ENCODE data around the gene SH2B2.
"Not testable (repeated sequence)": the region's sequence is repeated elsewhere in the genome, so short reads cannot be mapped to it uniquely, and the experiment has no call there.

The SH2B2 gene

DNA sequence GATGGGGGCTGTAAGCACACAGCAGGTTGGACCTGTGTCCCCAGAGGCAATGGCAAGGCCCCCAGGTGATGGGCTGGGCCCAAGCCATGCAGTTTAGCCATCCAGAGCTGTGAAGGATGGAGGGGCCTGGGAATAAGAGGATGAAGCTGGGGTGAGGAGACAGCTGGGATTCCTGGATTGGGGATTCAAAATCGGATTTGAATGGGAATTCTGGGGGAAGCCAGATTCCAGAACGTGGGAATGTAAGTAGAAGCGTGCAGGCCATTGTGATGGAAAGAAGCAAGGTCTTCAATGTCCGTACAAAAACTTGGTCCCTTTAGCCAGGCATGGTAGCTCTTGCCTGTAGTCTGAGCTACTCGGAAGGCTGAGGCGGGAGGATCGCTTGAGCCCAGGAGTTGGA lies 9.8 kb downstream of the SH2B2 start:
- DNase-seq, result no peak
- WGBS, result 90% methylated on average over 7 of the region's 7 CpGs
- Histone ChIP-seq H3K14ac (ENCODE audit: low read length in 2 of 2) (no peak overlapping the region), H3K4ac (ENCODE audit: low read depth in 1 of 2, low read length in 2 of 2) (no peak overlapping the region), H3K9me3 (ENCODE audit: control insufficient read depth, low read length) (no peaks in the 10 kb centered on the region), H2BK5ac (ENCODE audit: low read depth, low read length, poor library complexity, severe bottlenecking) (no peak overlapping the region), H2BK12ac (ENCODE audit: low read length in 2 of 2) (no peak overlapping the region), H3K79me1 (replicated peaks; ENCODE audit: low read length, poor library complexity, severe bottlenecking) (peaks cover 9% of the 10 kb centered on the region), H3K4me1 (ENCODE audit: control insufficient read depth, insufficient read depth, low read depth, low read length) (peaks cover 10% of the 10 kb centered on the region), H3K9ac (ENCODE audit: low read length) (no peak overlapping the region), H3K4me2 (ENCODE audit: low read length, poor library complexity, severe bottlenecking) (no peak overlapping the region), H3K18ac (ENCODE audit: low read depth in 1 of 2, low read length in 2 of 2) (no peak overlapping the region), H2AFZ (ENCODE audit: low read depth, low read length) (no peak overlapping the region), H3K27ac (ENCODE audit: low read length, poor library complexity, severe bottlenecking) (no peak overlapping the region), H3K4me3 (ENCODE audit: insufficient read depth in 1 of 2, low read depth in 1 of 2, low read length in 2 of 2) (no peak overlapping the region), H2BK15ac (ENCODE audit: low read depth, poor library complexity, severe bottlenecking) (no peak overlapping the region), H2AK5ac (ENCODE audit: low read length, severe bottlenecking) (no peak overlapping the region), H3K23ac (ENCODE audit: low read length in 2 of 2) (no peak overlapping the region), H4K8ac (ENCODE audit: low read length) (no peak overlapping the region), H3K36me3 (ENCODE audit: control insufficient read depth in 1 of 2, insufficient read depth in 2 of 2, low read depth in 1 of 2, low read length in 2 of 2) (peaks cover 0 to 17% of the 10 kb centered on the region in 2 experiments), H4K91ac (ENCODE audit: low read length) (no peak overlapping the region), H3K27me3 (ENCODE audit: control insufficient read depth in 1 of 2, insufficient read depth in 1 of 2, low read length in 2 of 2) (peaks cover 13 to 80% of the 10 kb centered on the region in 2 experiments), H2BK120ac (ENCODE audit: low read depth, low read length) (no peak overlapping the region)

DNA sequence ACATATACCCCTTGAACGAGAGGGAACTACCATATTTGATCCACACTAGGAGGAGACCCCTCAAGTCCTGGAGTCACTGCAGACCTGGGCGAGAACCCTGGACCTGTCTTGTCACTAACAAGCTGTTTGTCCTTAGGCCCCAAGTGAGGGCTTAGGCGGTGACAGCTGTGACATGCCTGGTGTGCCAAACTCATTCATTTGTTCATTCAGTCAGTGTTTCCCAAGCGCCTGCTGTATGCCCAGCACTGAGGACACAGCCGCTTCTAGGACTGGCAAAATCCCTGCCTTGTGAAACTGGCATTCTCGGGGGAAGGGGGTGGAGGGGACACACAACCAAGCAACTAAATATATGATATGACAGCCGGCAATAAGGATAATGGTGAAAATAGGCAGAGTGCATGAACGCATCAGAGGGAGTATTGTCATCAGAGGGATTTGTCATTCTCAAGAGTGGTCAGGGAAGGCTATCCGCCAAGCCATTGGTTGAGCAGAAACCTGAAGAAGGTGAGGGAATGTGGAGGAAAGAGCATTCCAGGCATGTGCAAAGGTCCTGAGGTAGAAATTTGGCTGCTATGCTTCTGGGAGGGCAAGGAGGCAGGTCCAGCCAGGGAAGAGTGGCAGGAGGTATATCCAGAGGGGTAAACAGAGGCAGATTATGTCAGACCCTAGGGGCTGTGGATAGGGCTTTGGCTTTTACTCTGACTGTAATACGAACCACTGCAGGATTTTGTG lies 11.0 kb downstream of the SH2B2 start:
- peaks cover 15% of the 10 kb centered on the region for H3K4me1 ChIP-seq (ENCODE audit: control insufficient read depth, insufficient read depth, low read depth, low read length)
- H3K4me2 ChIP-seq (ENCODE audit: low read length, poor library complexity, severe bottlenecking), result no peak overlapping the region
- no peak overlapping the region for H2BK5ac ChIP-seq (ENCODE audit: low read depth, low read length, poor library complexity, severe bottlenecking)
- H2BK15ac ChIP-seq (ENCODE audit: low read depth, poor library complexity, severe bottlenecking), result no peak overlapping the region
- H3K79me1 ChIP-seq (replicated peaks; ENCODE audit: low read length, poor library complexity, severe bottlenecking), result peaks cover 7% of the 10 kb centered on the region
- no peak overlapping the region for H2BK12ac ChIP-seq (ENCODE audit: low read length in 2 of 2)
- no peak overlapping the region for H2AFZ ChIP-seq (ENCODE audit: low read depth, low read length)
- no peaks in the 10 kb centered on the region for H3K9me3 ChIP-seq (ENCODE audit: control insufficient read depth, low read length)
- no peak overlapping the region for H3K27ac ChIP-seq (ENCODE audit: low read length, poor library complexity, severe bottlenecking)
- no peak overlapping the region for H2AK5ac ChIP-seq (ENCODE audit: low read length, severe bottlenecking)
- H2BK120ac ChIP-seq (ENCODE audit: low read depth, low read length), result no peak overlapping the region
- 91% methylated on average over 10 of the region's 10 CpGs for WGBS
- H3K23ac ChIP-seq (ENCODE audit: low read length in 2 of 2), result peak overlapping the region in 1 of 2 experiments; percentile 9
- H3K4ac ChIP-seq (ENCODE audit: low read depth in 1 of 2, low read length in 2 of 2), result no peak overlapping the region
- H3K27me3 ChIP-seq (ENCODE audit: control insufficient read depth in 1 of 2, insufficient read depth in 1 of 2, low read length in 2 of 2), result peaks cover 9 to 76% of the 10 kb centered on the region in 2 experiments
- H3K9ac ChIP-seq (ENCODE audit: low read length), result no peak overlapping the region
- H3K4me3 ChIP-seq (ENCODE audit: insufficient read depth in 1 of 2, low read depth in 1 of 2, low read length in 2 of 2), result no peak overlapping the region
- no peak overlapping the region for H3K14ac ChIP-seq (ENCODE audit: low read length in 2 of 2)
- DNase-seq, result no peak
- no peak overlapping the region for H4K91ac ChIP-seq (ENCODE audit: low read length)
- no peak overlapping the region for H4K8ac ChIP-seq (ENCODE audit: low read length)
- no peak overlapping the region for H3K18ac ChIP-seq (ENCODE audit: low read depth in 1 of 2, low read length in 2 of 2)
- peaks cover 0 to 24% of the 10 kb centered on the region in 2 experiments for H3K36me3 ChIP-seq (ENCODE audit: control insufficient read depth in 1 of 2, insufficient read depth in 2 of 2, low read depth in 1 of 2, low read length in 2 of 2)

DNA sequence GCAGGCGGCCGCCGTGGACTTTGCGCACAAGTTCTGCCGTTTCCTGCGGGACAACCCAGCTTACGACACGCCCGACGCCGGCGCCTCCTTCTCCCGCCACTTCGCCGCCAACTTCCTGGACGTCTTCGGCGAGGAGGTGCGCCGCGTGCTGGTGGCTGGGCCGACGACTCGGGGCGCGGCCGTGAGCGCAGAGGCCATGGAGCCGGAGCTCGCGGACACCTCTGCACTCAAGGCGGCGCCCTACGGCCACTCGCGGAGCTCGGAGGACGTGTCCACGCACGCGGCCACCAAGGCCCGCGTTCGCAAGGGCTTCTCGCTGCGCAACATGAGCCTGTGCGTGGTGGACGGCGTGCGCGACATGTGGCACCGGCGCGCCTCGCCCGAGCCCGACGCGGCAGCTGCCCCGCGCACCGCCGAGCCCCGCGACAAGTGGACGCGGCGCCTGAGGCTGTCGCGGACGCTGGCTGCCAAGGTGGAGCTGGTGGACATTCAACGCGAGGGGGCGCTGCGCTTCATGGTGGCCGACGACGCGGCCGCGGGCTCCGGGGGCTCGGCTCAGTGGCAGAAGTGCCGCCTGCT lies 14.1 kb downstream of the SH2B2 start:
- WGBS, result 64% methylated on average over 84 of the region's 84 CpGs

DNA sequence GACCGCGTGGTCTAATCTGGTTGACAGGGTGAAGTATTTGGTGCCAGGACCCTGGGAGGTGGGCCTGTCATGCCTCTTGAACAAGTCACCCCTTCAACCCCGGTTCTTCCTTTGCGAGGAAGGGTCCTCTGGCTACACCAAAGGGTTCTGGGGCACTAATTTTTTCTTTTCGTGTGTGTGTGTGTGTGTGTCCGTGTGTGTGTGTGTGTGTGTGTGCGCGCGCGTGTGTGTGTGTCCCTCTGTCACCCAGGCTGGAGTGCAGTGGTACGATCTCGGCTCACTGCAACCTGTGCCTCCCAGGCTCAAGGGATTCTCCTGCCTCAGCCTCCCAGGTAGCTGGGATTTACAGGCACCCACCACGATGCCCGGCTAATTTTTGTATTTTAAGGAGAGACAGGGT lies 14.7 kb downstream of the SH2B2 start:
- Histone ChIP-seq H3K27me3 (ENCODE audit: control insufficient read depth in 1 of 2, insufficient read depth in 1 of 2, low read length in 2 of 2) (peaks cover 0 to 48% of the 10 kb centered on the region in 2 experiments), H3K4me1 (ENCODE audit: control insufficient read depth, insufficient read depth, low read depth, low read length) (peaks cover 23% of the 10 kb centered on the region), H3K36me3 (ENCODE audit: control insufficient read depth in 1 of 2, insufficient read depth in 2 of 2, low read depth in 1 of 2, low read length in 2 of 2) (peaks cover 0 to 20% of the 10 kb centered on the region in 2 experiments), H4K8ac (ENCODE audit: low read length) (peak overlapping the region; percentile 66)
- H2BK15ac ChIP-seq (ENCODE audit: low read depth, poor library complexity, severe bottlenecking); H3K4me3 ChIP-seq (ENCODE audit: insufficient read depth in 1 of 2, low read depth in 1 of 2, low read length in 2 of 2); H2BK5ac ChIP-seq (ENCODE audit: low read depth, low read length, poor library complexity, severe bottlenecking); H3K14ac ChIP-seq (ENCODE audit: low read length in 2 of 2); H3K9ac ChIP-seq (ENCODE audit: low read length); H4K91ac ChIP-seq (ENCODE audit: low read length); H2AK5ac ChIP-seq (ENCODE audit: low read length, severe bottlenecking); H3K9me3 ChIP-seq (ENCODE audit: control insufficient read depth, low read length); H3K27ac ChIP-seq (ENCODE audit: low read length, poor library complexity, severe bottlenecking); H2BK120ac ChIP-seq (ENCODE audit: low read depth, low read length); H2AFZ ChIP-seq (ENCODE audit: low read depth, low read length); H3K4ac ChIP-seq (ENCODE audit: low read depth in 1 of 2, low read length in 2 of 2); H3K23ac ChIP-seq (ENCODE audit: low read length in 2 of 2); H3K18ac ChIP-seq (ENCODE audit: low read depth in 1 of 2, low read length in 2 of 2); H3K79me1 ChIP-seq (replicated peaks; ENCODE audit: low read length, poor library complexity, severe bottlenecking); H3K4me2 ChIP-seq (ENCODE audit: low read length, poor library complexity, severe bottlenecking); H2BK12ac ChIP-seq (ENCODE audit: low read length in 2 of 2); DNase-seq: not testable (repeated sequence)
- WGBS, result 93% methylated on average over 13 of the region's 14 CpGs

More for the DNA sequence above, 14.1 kb downstream of the SH2B2 start:
- Histone ChIP-seq H2AFZ (ENCODE audit: low read depth, low read length) (no peak overlapping the region), H3K9me3 (ENCODE audit: control insufficient read depth, low read length) (no peaks in the 10 kb centered on the region), H3K27me3 (ENCODE audit: control insufficient read depth in 1 of 2, insufficient read depth in 1 of 2, low read length in 2 of 2) (peaks cover 0 to 52% of the 10 kb centered on the region in 2 experiments), H3K14ac (ENCODE audit: low read length in 2 of 2) (no peak overlapping the region), H2BK5ac (ENCODE audit: low read depth, low read length, poor library complexity, severe bottlenecking) (no peak overlapping the region), H4K8ac (ENCODE audit: low read length) (peak overlapping the region; percentile 66), H3K27ac (ENCODE audit: low read length, poor library complexity, severe bottlenecking) (no peak overlapping the region), H3K36me3 (ENCODE audit: control insufficient read depth in 1 of 2, insufficient read depth in 2 of 2, low read depth in 1 of 2, low read length in 2 of 2) (peaks cover 0 to 20% of the 10 kb centered on the region in 2 experiments), H3K4me1 (ENCODE audit: control insufficient read depth, insufficient read depth, low read depth, low read length) (peaks cover 23% of the 10 kb centered on the region), H3K4me3 (ENCODE audit: insufficient read depth in 1 of 2, low read depth in 1 of 2, low read length in 2 of 2) (no peak overlapping the region), H2BK12ac (ENCODE audit: low read length in 2 of 2) (no peak overlapping the region), H2BK120ac (ENCODE audit: low read depth, low read length) (no peak overlapping the region), H3K23ac (ENCODE audit: low read length in 2 of 2) (no peak overlapping the region), H4K91ac (ENCODE audit: low read length) (peak overlapping the region; percentile 55), H3K4ac (ENCODE audit: low read depth in 1 of 2, low read length in 2 of 2) (no peak overlapping the region), H3K79me1 (replicated peaks; ENCODE audit: low read length, poor library complexity, severe bottlenecking) (peaks cover 4% of the 10 kb centered on the region), H3K18ac (ENCODE audit: low read depth in 1 of 2, low read length in 2 of 2) (no peak overlapping the region), H2AK5ac (ENCODE audit: low read length, severe bottlenecking) (no peak overlapping the region), H3K4me2 (ENCODE audit: low read length, poor library complexity, severe bottlenecking) (no peak overlapping the region), H3K9ac (ENCODE audit: low read length) (no peak overlapping the region), H2BK15ac (ENCODE audit: low read depth, poor library complexity, severe bottlenecking) (no peak overlapping the region)
- no peak for DNase-seq

Data from mesenchymal stem cell (in vitro differentiated cells and primary cell).